Mesenchymal stem cell (in vitro differentiated cells and primary cell): ENCODE results near the gene MDM4.
"Not testable (repeated sequence)": the region's sequence is repeated elsewhere in the genome, so short reads cannot be mapped to it uniquely, and the experiment has no call there.

Source experiments
- DNase-seq: peaks from one replicate; pipeline ENCODE4 v3.0.0-alpha.2; 2013
- H2AFZ ChIP-seq: one replicate; pipeline ENCODE4 v1.6.1; 2013; ENCODE audit warnings: low read depth, mild to moderate bottlenecking, control low read depth, inconsistent platforms, low read length, moderate library complexity
- H2AK5ac ChIP-seq: 2 replicates; pipeline ENCODE4 v1.6.1; 2013; ENCODE audit warnings: low read length, moderate library complexity, mild to moderate bottlenecking, inconsistent platforms; ENCODE audit not compliant: severe bottlenecking
- H2BK120ac ChIP-seq: one replicate; pipeline ENCODE4 v1.6.1; 2013; ENCODE audit warnings: low read depth, mild to moderate bottlenecking, inconsistent platforms, low read length, moderate library complexity
- H2BK12ac ChIP-seq, 2 experiments: one replicate each; pipeline ENCODE4 v1.6.1; 2013; ENCODE audit warnings: inconsistent platforms in 2 of 2, low read length in 2 of 2, mild to moderate bottlenecking in 2 of 2, moderate library complexity in 2 of 2, control low read depth in 1 of 2
- H2BK15ac ChIP-seq: one replicate; pipeline ENCODE4 v1.6.1; 2013; ENCODE audit warnings: mild to moderate bottlenecking, low read depth, inconsistent platforms; ENCODE audit not compliant: poor library complexity, severe bottlenecking
- H2BK5ac ChIP-seq: 2 replicates; pipeline ENCODE4 v1.6.1; 2013; ENCODE audit warnings: low read depth, mild to moderate bottlenecking, low read length, control low read depth, inconsistent platforms; ENCODE audit not compliant: poor library complexity, severe bottlenecking
- H3K14ac ChIP-seq, 2 experiments: one replicate each; pipeline ENCODE4 v1.6.1; 2013; ENCODE audit warnings: inconsistent platforms in 2 of 2, low read length in 2 of 2, control low read depth in 1 of 2, mild to moderate bottlenecking in 1 of 2, moderate library complexity in 1 of 2
- H3K18ac ChIP-seq, 2 experiments: one replicate each; pipeline ENCODE4 v1.6.1; 2013; ENCODE audit warnings: inconsistent platforms in 2 of 2, low read length in 2 of 2, control low read depth in 1 of 2, low read depth in 1 of 2, mild to moderate bottlenecking in 1 of 2
- H3K23ac ChIP-seq, 2 experiments: one replicate each; pipeline ENCODE4 v1.6.1; 2013; ENCODE audit warnings: inconsistent platforms in 2 of 2, low read length in 2 of 2, mild to moderate bottlenecking in 2 of 2, moderate library complexity in 2 of 2, control low read depth in 1 of 2
- H3K27ac ChIP-seq: 2 replicates; pipeline ENCODE4 v1.5.1; 2013; ENCODE audit warnings: mild to moderate bottlenecking, moderate library complexity, low read length, control low read depth, inconsistent platforms; ENCODE audit not compliant: poor library complexity, severe bottlenecking
- H3K27me3 ChIP-seq, 2 experiments: 2 replicates each; pipeline versions ENCODE4 v1.6.1 to v1.7.0; 2013; ENCODE audit warnings: low read length in 2 of 2, mild to moderate bottlenecking in 2 of 2, moderate library complexity in 2 of 2, control low read depth in 1 of 2, inconsistent platforms in 1 of 2; ENCODE audit not compliant: control insufficient read depth in 1 of 2, insufficient read depth in 1 of 2
- H3K36me3 ChIP-seq, 2 experiments: 2 replicates each; pipeline versions ENCODE4 v1.6.1 to v1.7.0; 2013; ENCODE audit warnings: low read length in 2 of 2, control low read depth in 1 of 2, inconsistent platforms in 1 of 2, low read depth in 1 of 2, mild to moderate bottlenecking in 1 of 2; ENCODE audit not compliant: insufficient read depth in 2 of 2, control insufficient read depth in 1 of 2
- H3K4ac ChIP-seq, 2 experiments: one replicate each; pipeline ENCODE4 v1.6.1; 2013; ENCODE audit warnings: inconsistent platforms in 2 of 2, low read length in 2 of 2, mild to moderate bottlenecking in 2 of 2, moderate library complexity in 2 of 2, control low read depth in 1 of 2, low read depth in 1 of 2
- H3K4me1 ChIP-seq: 2 replicates; pipeline ENCODE4 v1.6.1; 2013; ENCODE audit warnings: low read depth, low read length, control low read depth; ENCODE audit not compliant: control insufficient read depth, insufficient read depth
- H3K4me2 ChIP-seq: 2 replicates; pipeline ENCODE4 v1.6.1; 2013; ENCODE audit warnings: low read length, mild to moderate bottlenecking, inconsistent platforms; ENCODE audit not compliant: poor library complexity, severe bottlenecking
- H3K4me3 ChIP-seq, 2 experiments: 2 replicates each; pipeline versions ENCODE4 v1.5.1 to v1.7.0; 2013; ENCODE audit warnings: low read length in 2 of 2, mild to moderate bottlenecking in 2 of 2, control low read depth in 1 of 2, low read depth in 1 of 2; ENCODE audit not compliant: insufficient read depth in 1 of 2
- H3K79me1 ChIP-seq: replicated peaks from 2 replicates; pipeline ENCODE4 v1.6.1; 2013; ENCODE audit warnings: mild to moderate bottlenecking, control low read depth, low read length, inconsistent platforms; ENCODE audit not compliant: poor library complexity, severe bottlenecking
- H3K9ac ChIP-seq: 2 replicates; pipeline ENCODE4 v1.7.0; 2013; ENCODE audit warnings: mild to moderate bottlenecking, low read length, moderate library complexity
- H3K9me3 ChIP-seq: 2 replicates; pipeline ENCODE4 v1.7.0; 2013; ENCODE audit warnings: mild to moderate bottlenecking, low read length; ENCODE audit not compliant: control insufficient read depth
- H4K8ac ChIP-seq: one replicate; pipeline ENCODE4 v1.6.1; 2013; ENCODE audit warnings: inconsistent platforms, mild to moderate bottlenecking, low read length, moderate library complexity
- H4K91ac ChIP-seq: one replicate; pipeline ENCODE4 v1.6.1; 2013; ENCODE audit warnings: mild to moderate bottlenecking, low read length, inconsistent platforms
- WGBS: methylation state at CpG from one replicate; pipeline ENCODE4 v1.1.7; 2013; ENCODE audit warnings: mixed read lengths; 5-methylcytosine and 5-hydroxymethylcytosine counted together

Gene MDM4

GRCh38 chr1:204483791-204484190 lies 32.4 kb upstream of the MDM4 start:
- Histone ChIP-seq H3K27ac (no peak overlapping the region), H2BK5ac (no peak overlapping the region), H4K91ac (no peak overlapping the region), H3K4ac (no peak overlapping the region), H4K8ac (no peak overlapping the region), H3K4me1 (peaks cover 14% of the 10 kb centered on the region), H2AFZ (no peak overlapping the region), H3K18ac (no peak overlapping the region), H2BK120ac (no peak overlapping the region), H3K27me3 (peaks cover 10 to 25% of the 10 kb centered on the region in 2 experiments), H3K4me2 (no peak overlapping the region), H3K14ac (no peak overlapping the region), H3K4me3 (no peak overlapping the region), H2BK15ac (no peak overlapping the region), H3K36me3 (no peaks in the 10 kb centered on the region), H3K9ac (no peak overlapping the region), H3K9me3 (no peaks in the 10 kb centered on the region), H2AK5ac (no peak overlapping the region), H2BK12ac (no peak overlapping the region), H3K23ac (no peak overlapping the region), H3K79me1 (peaks cover 3% of the 10 kb centered on the region)
- WGBS: 91% methylated on average over 7 of the region's 7 CpGs
- no peak for DNase-seq

- not testable (repeated sequence) for H3K27ac ChIP-seq, H4K8ac ChIP-seq, H3K36me3 ChIP-seq, H3K9me3 ChIP-seq, H4K91ac ChIP-seq, H2AFZ ChIP-seq, H3K23ac ChIP-seq, H2BK12ac ChIP-seq, H2BK5ac ChIP-seq, H2AK5ac ChIP-seq, H3K4me1 ChIP-seq, H3K14ac ChIP-seq, H3K4me3 ChIP-seq, H2BK15ac ChIP-seq, H3K4me2 ChIP-seq, H2BK120ac ChIP-seq, H3K79me1 ChIP-seq, H3K4ac ChIP-seq, H3K18ac ChIP-seq, H3K9ac ChIP-seq, DNase-seq
- WGBS: 85% methylated on average over 7 of the region's 9 CpGs
- peaks cover 6 to 28% of the 10 kb centered on the region in 2 experiments for H3K27me3 ChIP-seq
Measured at GRCh38 chr1:204486513-204487255, 29.5 kb upstream of the MDM4 start.

- H3K4me2 ChIP-seq: no peak overlapping the region
Measured at GRCh38 chr1:204487256-204487615, 29.0 kb upstream of the MDM4 start.

GRCh38 chr1:204491655-204492054 lies 24.6 kb upstream of the MDM4 start:
- H3K4ac ChIP-seq: no peak overlapping the region
- H2BK15ac ChIP-seq: no peak overlapping the region
- H4K91ac ChIP-seq: no peak overlapping the region
- no peak overlapping the region for H2AK5ac ChIP-seq
- peaks cover 25 to 44% of the 10 kb centered on the region in 2 experiments for H3K27me3 ChIP-seq
- H3K23ac ChIP-seq: no peak overlapping the region
- H3K36me3 ChIP-seq: no peaks in the 10 kb centered on the region
- H2BK5ac ChIP-seq: no peak overlapping the region
- no peak overlapping the region for H2BK120ac ChIP-seq
- no peak overlapping the region for H3K9ac ChIP-seq
- H3K4me3 ChIP-seq: no peak overlapping the region
- H3K27ac ChIP-seq: no peak overlapping the region
- H3K14ac ChIP-seq: no peak overlapping the region
- H3K9me3 ChIP-seq: no peaks in the 10 kb centered on the region
- no peak overlapping the region for H2BK12ac ChIP-seq
- peaks cover 14% of the 10 kb centered on the region for H3K4me1 ChIP-seq
- no peak overlapping the region for H4K8ac ChIP-seq
- no peak for DNase-seq
- H3K79me1 ChIP-seq: peaks cover 13% of the 10 kb centered on the region
- no peak overlapping the region for H2AFZ ChIP-seq
- H3K18ac ChIP-seq: no peak overlapping the region
- H3K4me2 ChIP-seq: no peak overlapping the region

More at GRCh38 chr1:204487256-204487615, 29.0 kb upstream of the MDM4 start:
- Histone ChIP-seq H3K9me3 (no peaks in the 10 kb centered on the region), H3K36me3 (no peaks in the 10 kb centered on the region), H3K4me3 (no peak overlapping the region), H3K23ac (no peak overlapping the region), H3K4ac (no peak overlapping the region), H3K9ac (no peak overlapping the region), H4K91ac (no peak overlapping the region), H2BK15ac (no peak overlapping the region), H3K27ac (no peak overlapping the region), H4K8ac (no peak overlapping the region), H3K14ac (no peak overlapping the region), H2BK120ac (no peak overlapping the region), H3K18ac (no peak overlapping the region), H3K27me3 (peaks cover 11 to 29% of the 10 kb centered on the region in 2 experiments), H2BK5ac (no peak overlapping the region), H3K4me1 (peaks cover 2% of the 10 kb centered on the region), H2AK5ac (no peak overlapping the region), H3K79me1 (peaks cover 7% of the 10 kb centered on the region), H2BK12ac (no peak overlapping the region), H2AFZ (no peak overlapping the region)
- no peak for DNase-seq
- 90% methylated on average over 4 of the region's 5 CpGs for WGBS
